Stimulated activated CD4-positive, alpha-beta T cell treated with anti-CD3 and anti-CD28 coated beads, Interleukin-1b, Interleukin-23, amount 100 ng/mL, for 24 hours (primary cell): ENCODE results near the gene PARD3.
"Not testable (repeated sequence)": the region's sequence is repeated elsewhere in the genome, so short reads cannot be mapped to it uniquely, and the experiment has no call there.

Experiments
- DNase-seq, 4 experiments: peaks; one replicate each; pipeline ENCODE4 v3.0.0-alpha.2; 2020; ENCODE audit warnings: low read depth in 4 of 4, low spot score in 1 of 4

Gene PARD3

DNA sequence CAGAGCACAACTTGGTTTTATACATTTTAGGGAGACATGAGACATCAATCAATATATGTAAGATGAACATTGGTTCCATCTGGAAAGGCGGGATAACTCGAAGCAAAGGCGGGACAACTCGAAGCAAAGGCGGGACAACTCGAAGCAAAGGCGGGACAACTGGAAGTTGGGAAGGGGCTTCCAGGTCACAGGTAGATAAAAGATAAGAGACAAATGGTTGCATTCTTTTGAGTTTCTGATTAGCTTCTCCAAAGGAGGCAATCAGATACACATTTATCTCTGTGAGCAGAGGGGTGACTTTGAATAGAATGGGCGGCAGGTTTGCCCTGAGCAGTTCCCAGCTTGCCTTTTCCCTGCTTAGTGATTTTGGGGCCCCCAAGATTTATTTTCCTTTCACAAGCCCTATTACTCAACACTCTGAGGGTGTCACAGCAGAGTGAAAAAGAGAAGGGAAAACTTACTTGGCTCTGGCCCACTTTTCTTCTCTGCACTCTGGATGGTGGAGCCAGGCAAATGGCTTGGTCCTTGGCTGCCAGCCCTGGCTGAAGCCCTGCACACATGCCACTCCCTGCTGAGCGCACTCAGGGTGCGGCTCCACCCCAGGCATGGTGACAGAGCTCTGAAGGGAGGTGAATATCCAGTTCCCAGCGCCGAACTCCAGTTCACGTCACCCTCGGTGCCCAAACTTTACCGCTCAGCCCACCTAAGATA is 46.7 kb downstream of the PARD3 start:
- no peak for DNase-seq

DNA sequence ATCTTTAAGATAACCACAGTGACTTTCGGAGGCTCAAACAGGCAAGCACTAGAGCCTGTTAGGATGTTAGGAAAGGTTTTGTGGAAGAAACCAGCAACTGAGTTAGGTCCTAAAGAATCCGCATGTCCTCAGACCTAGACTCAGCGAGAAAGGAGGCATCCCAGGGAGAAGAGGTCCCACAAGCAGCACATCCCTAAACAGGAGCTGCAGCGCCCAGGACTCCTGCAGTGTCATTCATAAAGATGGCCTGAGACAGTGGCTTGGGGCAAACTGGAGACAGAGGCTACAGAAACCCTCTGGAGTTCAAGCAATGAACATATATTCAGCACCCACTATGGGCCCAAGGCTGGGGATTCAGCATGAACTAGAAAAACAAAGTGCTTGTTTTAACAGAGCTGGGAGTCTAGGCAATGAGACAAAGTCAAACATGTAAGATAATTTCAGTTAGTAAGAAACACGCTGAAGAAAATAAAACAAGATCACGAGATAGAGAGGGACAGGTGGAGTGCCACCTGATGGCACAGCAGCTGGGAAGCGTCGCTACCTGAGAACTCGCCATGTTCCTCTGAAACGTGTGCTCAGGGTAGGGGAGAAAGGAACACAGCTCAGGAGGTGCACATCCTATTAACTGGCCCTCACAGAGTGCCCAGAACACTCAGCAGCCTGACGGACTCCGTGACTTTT is 48.1 kb downstream of the PARD3 start:
- no peak for DNase-seq

DNA sequence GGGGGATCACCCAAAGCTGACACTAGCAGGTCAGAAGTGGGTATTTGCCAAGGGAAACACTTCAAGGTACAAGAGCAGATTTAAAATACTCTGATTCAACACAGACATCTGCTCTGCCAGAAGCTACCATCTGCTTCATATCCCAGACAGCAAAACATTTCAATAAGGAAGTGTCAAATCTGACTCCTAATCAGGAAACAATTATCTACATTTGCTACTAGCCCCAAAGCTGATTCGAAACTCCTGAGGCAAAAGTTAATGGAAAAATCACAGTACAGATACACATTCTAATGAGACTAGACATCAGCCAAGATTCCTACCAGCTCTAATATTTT is 48.9 kb downstream of the PARD3 start:
- DNase-seq: no peak

DNA sequence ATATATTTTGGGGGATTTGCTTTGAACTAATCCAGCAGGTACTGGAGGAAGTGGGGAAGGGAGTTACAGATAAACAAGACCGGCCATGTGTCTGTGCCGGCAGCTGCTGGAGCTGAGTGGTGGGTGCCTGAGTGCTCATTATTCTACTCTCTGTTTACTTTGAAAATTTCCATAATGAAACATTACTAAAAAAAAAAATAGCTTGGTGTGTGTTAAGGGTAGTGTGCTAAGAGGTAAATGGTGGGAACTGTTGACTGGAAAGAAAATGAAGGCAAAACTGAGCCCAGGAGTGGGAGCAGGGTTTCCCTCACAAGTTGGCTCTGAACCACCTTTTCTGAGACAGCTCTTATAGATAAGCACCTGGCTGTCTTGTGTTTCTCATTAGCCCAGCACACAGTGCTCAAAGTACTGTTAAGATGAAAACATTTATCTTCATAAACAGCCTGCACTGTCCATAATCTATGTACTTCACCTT is 50.6 kb downstream of the PARD3 start:
- no peak for DNase-seq

DNA sequence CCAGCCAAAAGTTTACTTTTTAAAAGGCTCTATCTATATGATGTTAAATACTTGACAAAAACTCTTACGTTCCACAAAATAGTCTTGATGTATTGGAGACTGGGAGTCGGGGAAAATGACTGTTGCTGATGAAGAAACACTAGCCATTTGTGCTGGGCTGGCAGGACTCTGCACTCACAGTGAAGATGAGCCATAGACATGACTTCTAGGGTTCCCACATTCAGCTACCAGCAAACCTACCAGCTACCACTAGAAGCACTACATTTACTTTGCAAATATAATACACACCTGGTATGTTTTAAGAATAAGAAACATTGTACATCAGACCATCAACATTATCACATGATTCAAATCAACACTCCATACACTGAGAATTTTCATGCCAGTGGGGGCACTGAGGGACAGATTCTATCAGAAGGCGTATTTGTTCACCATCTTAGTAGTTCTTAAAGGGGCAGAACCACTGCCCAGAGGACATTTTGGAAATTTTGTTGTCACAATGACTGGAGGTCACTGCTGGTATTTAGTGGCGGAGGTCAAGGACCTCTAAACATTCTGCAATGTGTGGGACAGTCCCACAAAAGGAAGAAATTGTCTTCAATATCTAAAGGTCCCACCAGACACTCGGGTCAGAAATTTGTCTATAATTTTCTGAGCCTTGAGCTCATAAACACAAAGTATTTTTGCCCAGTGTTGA is 52.3 kb downstream of the PARD3 start:
- no peak for DNase-seq

DNA sequence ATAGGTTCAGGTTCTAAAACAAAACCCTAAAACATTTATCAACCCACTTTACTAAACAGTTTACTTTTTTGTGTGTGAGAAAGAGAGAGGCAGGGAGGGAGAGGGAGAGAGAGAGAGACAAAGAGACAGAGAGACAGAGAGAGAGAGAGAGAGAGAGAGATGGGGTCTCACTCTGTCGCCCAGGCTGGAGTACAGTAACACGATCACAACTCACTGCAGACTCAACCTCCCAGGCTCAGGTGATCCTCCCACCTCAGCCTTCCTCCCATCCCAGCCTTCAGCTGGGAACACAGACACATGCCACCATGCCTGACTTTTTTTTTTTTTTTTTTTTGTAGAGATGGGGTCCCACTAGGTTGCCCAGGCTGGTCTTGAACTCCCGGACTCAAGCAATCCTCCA is 52.9 kb downstream of the PARD3 start:
- DNase-seq: no peak

DNA sequence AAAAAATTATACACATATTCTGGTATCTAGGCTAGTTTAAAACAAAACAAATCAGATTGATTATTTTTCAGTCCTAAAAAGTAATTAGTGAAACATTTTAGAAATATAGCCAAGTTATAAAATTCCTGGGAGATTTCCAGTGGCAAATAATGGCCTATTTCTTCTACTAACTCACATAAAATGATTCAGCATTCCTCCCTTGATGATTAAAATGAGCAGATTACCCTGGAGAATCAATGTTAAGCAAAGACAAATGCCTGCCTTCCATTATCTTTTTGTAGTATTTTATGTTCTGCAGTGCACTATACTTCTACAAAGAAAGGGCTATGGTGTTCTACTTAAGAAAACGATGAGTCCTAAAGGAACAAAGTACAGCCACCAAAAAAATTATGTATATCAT is 53.6 kb downstream of the PARD3 start:
- no peak for DNase-seq

DNA sequence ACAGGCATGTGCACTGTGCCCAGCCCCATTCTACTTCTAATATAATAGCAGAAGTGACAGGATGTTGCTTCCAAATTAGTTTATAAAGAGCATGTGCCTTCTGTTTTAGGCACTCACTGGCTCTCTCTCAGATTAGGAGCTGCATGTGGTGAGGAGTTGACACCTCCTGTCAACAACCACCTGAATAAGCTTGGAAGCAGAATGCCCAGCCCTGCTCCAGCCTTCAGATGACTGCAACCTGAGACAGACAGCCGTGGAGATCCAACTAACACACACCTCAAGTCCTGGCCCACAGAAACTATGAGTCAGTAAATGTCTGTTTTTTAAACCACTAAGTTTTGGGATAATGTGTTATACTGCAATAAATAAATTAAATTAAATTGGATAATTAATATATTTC is 54.5 kb downstream of the PARD3 start:
- DNase-seq: no peak

DNA sequence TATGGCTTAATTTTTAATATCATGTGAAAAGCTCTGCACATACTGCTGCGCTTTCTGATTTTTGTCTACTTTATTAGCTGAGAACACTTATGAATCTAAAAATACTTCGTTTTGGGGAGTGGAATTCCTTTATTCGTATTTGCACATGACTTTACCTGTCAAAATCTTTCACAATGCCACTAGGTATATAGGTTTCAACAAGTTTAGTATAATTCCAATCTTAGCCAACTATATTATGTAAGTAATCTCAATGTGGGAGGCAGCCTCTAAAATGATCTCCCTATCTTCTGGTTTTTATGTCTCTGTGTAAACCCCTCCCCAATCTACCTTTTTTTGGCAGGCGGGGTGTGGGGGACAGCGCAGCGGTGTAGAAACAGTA is 55.3 kb downstream of the PARD3 start:
- no peak for DNase-seq

DNA sequence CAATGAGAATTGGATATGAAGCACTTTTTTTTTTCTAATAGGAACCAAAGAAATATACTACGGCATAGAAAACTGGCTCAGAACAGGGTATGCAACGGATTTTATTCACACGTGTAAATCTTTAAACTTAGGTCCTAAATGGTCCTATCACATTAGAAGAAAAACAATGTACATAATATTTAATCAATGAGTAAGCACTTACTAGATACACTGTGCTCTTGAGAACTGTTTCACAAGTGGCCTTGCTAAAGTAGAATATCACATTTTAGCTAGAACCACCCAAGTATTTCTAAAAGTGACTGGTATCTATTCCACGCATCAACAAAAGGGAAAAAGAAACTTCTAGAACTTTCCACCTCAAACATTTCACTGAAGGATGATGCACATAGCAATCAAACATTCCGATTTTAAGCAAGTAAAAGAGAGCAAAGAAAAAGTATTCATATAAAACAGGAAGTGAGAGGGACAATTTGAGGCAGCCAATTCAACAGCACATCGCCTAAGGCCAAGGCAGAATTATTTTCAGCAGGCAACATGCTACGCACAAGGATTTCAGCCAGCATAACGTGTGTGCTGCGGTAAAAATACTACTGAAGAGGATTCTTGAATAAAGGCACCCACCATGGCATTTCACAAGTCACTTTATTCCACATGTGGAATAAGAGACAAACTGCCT is 55.8 kb downstream of the PARD3 start:
- no peak for DNase-seq

DNA sequence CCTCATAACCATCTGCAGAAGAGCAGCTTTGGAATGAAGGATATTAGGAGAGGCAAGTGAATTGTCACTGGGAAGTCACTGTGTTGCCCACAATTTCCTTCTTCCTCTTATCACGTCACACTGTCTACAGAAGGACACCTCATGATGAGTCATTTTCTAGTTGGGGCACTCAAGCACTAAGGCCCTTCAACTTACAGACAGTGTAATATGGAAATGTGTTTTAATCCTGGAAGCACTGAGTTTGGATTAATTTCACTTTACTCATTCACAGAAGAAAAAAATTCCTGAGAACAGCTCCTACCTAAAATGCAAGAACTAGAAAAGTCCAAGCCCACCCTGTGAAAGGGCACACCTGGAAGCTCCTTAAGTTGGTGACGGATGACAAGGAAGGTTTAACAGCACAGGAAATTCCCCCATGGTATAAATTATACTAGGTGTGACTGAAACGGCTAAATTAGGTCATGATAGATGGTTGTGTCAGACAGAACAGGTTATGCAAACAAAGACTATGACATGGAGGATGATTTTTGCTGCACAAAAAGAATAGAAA is 56.6 kb downstream of the PARD3 start:
- DNase-seq: no peak

DNA sequence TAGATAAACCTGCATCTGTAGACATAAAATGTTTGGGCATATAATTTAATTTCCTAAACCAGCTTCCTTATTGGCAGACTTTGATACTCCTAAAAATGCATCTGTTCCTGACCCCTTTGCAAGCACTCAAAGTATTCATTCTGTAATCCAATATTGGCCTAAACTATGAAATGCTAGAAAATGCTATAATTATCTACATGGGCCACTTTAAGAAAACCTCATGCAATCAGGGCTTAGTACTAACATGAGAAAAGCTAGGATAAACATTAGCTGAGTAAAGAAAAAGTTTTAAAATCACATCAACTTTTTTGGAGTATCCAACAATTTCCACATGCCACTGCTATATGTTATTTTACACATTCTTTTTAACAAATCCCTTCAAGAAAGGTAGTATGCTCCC is 57.2 kb downstream of the PARD3 start:
- DNase-seq: no peak

DNA sequence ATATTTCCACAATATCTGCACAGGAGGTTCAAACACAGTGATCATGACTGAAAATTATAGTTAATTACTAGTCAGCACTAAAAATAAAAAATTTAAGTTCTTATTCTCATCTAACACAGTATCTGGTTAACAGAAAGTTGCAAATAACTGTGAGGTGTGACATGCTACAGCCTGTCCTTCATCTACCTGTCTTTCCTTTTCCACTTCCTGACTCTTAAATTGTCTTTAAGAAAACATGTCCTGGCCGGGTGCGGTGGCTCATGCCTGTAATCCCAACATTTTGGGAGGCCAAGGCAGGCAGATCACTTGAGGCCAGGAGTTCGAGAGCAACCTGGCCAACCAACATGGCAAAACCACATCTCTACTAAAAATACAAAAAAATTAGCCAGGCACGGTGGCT is 57.9 kb downstream of the PARD3 start:
- DNase-seq: not testable (repeated sequence)

DNA sequence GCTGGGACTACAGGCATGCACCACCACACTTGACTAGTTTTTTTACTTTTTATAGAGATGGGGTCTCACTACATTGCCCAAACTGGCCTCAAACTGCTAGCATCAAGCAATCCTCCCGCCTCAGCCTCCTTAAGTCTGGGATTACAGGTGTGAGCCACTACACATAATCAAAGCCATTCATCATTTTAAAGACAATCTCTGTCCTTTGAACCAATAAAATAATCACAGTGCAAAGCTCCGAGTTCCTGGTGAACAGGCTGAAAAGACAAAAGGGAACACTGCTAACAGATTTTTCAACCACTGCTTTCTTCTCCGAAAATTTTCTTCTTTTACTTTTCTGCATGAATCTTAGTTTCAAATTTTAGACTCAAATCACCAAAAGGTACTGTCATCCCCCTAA is 58.5 kb downstream of the PARD3 start:
- no peak for DNase-seq

DNA sequence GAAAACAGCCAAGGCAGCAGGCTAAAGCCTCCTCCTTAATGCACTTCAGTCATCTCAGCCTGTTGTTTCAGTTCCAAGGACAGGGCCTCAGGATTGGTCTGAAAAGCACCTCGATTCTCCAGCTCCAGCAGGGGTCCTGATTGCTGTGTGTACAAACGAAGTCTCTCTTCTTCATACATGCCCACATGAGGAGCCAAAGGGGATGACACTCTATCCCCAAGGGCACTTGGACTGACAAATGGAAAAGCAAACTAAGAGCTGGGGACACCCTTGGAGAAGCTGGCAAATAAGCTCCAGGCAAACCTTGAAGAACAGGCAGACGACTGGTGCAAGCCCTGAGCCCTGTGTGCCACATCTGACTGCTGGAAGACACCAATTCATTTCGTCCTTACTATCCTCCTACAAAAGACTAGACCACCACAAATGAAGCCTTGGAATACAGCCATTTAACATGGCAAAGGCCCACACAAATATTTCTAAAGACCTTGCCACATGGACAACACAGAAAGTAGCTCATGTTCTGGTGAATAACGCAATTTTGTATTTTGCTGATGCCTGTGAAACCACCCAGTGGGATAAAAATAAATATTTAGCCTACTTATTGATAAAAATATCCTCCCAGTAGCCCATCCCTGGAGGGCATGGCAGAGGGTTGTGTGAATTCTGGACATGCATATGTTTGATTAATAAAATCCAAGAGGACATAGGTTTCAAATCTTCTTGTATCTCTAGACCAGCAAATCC is 61.9 kb downstream of the PARD3 start:
- no peak for DNase-seq

DNA sequence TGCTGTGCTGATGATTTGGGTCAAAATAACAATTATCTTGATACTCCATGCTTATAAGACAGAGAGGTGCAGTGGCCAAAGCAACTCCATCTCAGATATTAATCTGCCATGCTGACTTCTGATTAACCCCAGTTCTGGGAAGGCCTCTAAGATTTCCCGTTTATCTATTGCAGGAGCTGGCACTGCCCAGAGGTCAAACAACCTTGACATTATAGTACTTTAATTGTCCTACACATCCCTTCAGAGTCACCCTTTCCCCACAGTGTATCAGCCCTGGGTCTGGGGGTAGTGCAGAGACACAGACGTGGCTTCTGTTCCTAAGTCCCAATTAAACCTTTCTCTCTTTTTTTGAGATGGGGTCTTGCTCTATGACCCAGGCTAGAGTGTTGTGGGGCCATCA is 63.8 kb downstream of the PARD3 start:
- no peak for DNase-seq

DNA sequence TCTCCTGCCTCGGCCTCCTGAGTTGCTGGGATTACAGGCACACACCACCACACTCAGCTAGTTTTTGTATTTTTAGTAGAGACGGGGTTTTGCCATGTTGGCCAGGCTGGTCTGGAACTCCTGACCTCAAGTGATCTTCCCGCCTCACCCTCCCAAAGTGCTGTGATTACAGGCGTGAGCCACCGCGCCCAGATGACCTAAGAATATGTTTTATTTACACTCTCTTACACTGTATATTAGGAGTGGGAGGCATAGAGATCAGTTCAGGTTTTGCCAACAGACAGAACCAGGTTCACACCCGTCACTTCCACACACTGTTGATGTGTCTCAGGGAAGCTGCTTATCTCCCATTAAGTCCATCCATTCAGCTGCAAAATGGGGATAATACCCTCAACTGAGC is 64.3 kb downstream of the PARD3 start:
- not testable (repeated sequence) for DNase-seq

DNA sequence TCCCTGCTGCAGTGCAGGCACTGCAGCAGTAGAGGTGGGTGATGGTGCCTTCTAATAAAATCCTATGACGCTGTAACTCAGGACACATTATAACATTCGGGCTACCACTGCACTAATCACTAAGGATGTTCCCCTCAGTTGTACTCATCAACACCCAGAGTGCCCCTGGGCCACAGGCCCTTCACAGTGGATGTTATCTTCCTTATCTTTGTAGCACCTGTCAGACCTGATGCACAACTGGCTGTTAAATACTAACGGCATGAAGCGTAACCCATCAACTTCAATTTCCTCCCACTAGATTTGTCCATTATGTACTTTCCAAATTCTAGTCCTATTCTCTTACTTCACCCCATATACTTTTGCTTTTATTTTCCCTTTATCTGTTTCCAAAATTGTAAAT is 66.3 kb downstream of the PARD3 start:
- no peak for DNase-seq

DNA sequence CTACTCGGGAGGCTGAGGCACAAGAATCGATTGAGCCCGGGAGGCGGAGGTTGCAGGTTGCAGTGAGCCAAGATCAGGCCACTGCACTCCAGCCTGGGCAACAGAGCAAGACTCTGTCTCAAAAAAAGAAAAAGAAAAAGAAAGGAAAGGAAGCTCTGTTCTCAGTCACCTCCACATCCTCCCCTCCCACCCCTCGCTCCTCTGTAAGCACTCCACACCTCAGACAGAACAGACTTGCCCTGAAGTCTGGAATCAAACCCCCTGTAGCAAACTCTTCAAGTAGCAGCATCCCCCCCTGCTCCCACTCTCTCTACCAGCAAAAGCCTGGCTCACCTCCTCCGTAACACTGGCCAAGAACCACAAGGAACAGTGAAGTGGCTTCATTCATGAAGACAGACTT is 66.7 kb downstream of the PARD3 start:
- DNase-seq: no peak

DNA sequence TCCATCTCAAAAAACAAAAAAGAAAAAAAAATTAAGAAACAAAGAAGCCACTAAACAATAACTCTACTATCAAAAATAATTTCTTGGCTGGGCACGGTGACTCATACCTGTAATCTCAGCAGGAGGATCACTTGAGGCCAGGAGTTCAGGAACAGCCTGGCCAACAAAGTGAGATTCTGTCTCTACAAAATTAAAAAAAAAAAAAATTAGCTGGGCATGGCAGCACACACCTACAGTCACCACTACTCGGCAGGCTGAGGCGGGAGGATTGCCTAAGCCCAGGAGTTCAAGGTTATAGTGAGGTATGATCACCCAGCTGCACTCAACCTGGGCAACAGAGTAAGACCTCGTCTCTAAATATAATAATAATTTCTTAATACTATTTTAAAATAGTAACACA is 69.0 kb downstream of the PARD3 start:
- DNase-seq: no peak

DNA sequence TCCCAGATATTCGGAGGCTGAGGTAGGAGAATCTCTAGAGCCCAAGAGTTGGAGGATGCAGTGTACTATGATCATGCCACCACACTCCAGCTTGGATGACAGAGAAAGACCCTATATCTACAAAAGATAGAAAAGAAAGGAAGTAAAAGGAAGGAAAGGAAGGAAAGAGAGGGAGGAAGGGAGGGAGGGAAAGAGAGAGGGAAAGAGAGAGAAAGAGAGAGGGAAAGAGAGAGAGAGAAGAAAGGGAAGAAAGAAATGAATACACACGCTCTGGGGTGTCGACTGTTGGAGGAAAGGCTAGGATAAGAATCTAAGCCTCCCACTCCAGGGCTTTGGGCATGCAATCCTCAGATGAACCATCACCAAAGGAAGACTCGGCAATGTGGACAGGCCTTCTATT is 69.9 kb downstream of the PARD3 start:
- no peak for DNase-seq
